NCI-H146 (cell line): ENCODE data around the gene CARD11.

Experiments
- DNase-seq: peaks from one replicate; lab custom pipeline; 2025; lab: John Stamatoyannopoulos, UW

CARD11 gene

GRCh38 chr7:3020416-3020815, 23.3 kb downstream of the CARD11 start:
- no peak for DNase-seq

DNA sequence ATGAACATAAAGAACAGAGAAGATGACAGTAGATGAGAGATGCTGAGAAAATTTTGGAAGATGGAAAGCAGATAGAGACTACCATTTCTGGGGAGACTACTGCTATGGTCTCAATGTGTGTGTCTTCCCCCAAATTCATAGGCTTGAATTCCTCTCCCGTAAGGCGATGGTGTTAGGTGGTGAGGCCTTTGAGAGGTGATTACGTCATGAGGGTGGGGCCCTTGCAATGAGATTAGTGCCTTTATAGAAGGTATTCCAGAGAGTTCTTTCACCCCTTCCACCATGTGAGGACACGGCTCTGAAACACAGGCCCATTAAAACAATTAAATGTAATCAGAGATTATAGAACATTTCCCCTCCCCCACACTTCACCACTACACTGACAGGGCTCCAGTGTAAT, 23.9 kb downstream of the CARD11 start:
- DNase-seq = no peak

DNA sequence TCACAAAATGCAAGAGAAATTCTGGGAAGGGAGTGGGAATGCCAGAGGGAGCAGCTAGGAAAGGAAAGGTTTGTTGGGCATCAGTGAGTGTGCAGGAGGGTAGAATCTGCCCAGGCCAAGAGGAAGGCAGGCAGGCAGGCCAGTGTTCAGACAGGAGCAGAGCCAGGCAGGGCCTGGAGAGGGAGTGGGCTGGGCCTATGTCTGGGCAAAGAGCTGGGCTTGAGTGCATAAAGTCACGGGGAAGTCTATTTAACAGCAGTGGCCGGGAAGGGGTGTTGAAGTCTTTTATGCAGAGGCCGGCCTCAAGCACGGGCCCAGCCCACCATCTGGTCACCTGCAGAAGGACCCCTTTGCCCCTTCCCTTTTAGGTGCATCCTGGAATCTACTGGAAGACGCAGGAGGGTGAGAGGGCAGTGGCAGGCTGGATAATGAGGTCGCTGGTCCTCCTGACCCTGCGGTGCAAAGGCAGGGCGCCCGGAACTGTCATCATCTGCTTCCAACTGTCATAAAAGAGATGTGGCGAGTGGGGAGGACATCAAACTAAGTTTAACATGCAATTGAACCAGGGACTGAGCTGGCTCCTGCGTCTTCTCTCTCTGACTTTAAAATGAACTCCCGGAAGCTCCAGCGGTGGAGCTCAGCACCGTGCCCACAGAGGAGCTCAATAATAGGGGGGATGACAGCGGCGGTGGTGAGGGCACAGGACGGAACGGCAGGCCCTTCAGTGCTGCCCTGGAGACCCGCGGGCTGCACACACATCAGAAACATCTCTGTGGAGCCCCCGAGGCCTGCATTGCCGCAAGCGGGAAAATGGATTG, 29.5 kb downstream of the CARD11 start:
- DNase-seq = no peak

GRCh38 chr7:3011211-3011852, 32.3 kb downstream of the CARD11 start:
- no peak for DNase-seq

GRCh38 chr7:3010161-3010560, 33.5 kb downstream of the CARD11 start:
- DNase-seq = no peak

DNA sequence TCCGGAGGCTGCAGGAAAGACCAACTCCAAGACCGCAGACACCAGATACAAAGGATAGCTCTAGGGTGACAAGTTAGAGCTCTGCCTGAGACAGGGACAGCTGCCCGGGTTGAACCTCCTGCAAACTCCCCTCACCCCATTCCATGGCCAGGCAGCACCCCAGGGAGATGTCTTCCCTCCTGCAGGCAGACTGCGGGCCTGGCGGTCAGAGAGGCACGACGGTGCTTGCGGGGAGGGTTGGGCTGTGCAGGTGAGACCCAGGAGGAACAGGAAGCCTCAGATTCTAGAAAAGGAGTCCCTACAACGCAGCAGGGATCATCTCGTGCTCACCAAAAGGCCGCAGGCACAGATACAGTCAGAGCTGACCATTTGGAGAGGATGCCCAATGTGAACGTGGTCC, 34.6 kb downstream of the CARD11 start:
- DNase-seq = no peak

GRCh38 chr7:3008386-3008785, 35.3 kb downstream of the CARD11 start:
- DNase-seq = no peak

DNA sequence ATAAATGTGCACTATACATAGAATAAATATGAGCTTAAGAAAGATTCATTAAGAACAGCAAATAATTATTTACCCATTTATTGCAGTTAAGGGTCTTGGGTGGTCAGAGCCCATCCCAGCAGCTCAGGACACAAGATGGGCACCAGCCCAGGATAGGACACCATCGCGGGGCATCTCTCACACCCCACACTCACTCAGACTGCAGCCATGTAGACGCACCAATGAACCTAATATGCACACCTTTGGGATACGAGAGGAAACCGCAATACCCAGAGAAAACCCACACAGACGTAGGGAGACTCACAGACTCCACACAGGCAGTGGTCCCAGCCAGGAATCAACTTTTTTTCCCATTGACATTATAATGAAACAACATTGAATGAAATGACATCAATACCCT, 36.0 kb downstream of the CARD11 start:
- DNase-seq = no peak

DNA sequence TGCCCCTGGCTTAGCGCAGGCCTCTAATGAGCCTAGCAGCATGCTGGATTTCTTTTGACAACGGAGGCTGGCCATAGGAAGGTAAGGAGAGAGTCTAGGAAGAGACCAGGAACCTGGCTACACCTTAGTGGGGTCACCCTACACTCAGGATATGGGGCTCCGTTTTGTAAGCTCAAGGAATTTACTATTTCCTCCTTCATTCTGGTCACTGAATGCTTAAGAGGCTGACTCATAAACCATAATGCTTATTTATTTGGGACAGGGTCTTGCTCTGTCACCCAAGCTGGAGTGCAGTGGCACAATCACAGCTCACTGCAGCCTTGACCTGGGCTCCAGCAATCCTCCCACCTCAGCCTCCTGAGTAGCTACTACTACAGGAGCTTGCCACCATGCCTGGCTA, 38.4 kb downstream of the CARD11 start:
- DNase-seq = no peak

GRCh38 chr7:3003936-3004335, 39.7 kb downstream of the CARD11 start:
- DNase-seq = no peak

DNA sequence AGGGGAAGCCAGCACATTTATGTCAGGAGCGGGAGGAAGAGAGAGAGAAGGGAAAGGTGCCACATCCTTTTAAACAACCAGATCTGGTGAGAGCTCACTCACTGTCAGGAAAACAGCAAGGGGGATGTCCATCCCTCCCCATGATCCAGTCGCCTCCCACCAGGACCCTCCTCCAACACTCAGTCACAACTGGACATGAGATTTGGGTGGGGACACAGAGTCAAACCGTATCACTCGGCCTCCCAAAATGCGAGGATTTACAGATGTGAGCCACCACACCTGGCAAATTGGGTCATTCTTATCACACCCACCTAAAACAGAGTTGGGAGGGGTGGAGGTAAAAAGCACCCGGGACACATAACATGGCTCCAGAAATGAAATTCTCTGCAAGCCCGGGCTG, 41.0 kb downstream of the CARD11 start:
- DNase-seq = no peak

DNA sequence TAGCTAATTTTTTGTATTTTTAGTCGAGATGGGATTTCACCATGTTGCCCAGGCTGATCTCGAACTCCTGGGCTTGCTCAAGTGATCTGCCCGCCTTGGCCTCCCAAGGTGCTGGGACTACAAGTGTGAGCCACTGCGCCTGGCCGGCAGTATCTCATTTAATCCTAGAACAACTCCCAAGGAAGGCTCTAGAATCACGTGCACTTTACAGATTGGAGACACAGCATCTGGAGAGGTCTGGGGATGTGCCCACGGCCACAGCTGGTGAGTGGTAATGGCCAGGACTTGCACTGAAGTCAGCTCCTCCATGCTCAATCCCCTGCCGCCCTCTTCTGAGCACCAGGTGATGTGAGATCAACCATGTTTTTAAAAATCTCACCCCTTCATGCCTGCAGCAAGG, 43.1 kb downstream of the CARD11 start:
- DNase-seq = no peak

DNA sequence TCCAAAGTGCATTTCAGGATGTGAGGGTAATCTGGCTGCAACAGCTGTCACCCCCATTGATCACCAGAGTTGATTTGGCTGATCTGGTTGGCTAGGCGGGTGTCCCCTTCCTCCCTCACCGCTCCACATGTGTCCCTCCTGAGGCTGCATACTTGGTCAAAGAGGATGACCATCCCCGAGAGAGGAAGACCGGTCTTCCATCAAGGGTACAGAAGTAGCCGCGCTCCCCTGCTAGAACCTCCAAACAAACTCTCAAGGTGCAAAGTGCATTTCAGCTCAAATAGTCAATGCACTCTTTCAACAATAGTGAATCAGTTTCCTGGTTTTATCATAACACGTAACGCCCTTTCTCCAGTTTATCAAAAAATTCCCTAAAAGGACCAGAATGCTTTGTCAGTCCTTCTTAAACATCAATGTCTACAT, 44.6 kb downstream of the CARD11 start:
- DNase-seq = no peak

- no peak for DNase-seq
Observed at GRCh38 chr7:2997014-2997413, 46.7 kb downstream of the CARD11 start.

GRCh38 chr7:2996141-2996540, 47.5 kb downstream of the CARD11 start:
- DNase-seq = no peak

- peak; percentile 17 for DNase-seq
Observed at GRCh38 chr7:2993868-2994267, 49.8 kb downstream of the CARD11 start.

DNA sequence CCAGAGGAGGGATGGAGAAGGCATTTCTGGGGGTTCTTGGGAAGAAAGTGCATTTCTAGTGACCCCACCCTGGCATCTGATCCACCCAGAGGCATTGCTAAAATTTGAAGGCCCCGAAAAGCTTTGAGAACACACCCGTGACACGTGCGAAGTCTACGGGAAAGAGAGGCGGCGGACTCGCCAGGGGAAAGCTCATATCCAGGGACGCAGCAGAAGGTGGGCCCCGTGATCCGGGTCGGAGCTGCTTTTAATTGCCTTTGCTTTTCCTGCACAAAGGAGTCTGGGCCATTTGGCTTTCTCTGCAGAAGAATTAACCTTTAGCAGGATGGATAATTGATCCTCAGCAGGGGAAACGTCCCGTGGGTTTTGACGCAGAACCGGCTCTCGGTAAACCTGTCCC, 50.3 kb downstream of the CARD11 start:
- no peak for DNase-seq

- no peak for DNase-seq
Observed at GRCh38 chr7:2990949-2991470, 52.7 kb downstream of the CARD11 start.

GRCh38 chr7:2986561-2986960, 57.1 kb downstream of the CARD11 start:
- no peak for DNase-seq

DNA sequence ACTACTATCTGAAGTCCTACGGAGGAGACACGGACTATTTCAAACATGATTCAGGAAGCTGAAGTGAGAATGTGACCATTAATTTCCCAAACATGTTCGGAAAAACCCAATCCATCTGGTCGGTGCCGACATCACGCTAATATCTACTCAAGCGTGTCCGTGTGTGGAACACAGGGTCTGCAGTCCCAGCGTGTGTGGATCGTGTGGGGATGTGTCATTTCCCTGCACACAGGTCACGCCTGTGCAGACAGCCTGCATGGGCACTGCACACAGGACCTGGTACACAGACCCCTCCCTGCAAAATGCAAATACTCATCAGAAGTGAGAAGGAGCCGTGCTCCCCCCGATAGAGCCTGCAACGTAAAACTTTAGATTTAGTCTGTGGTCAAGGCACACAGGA, 57.8 kb downstream of the CARD11 start:
- DNase-seq = no peak

GRCh38 chr7:2984091-2984490, 59.6 kb downstream of the CARD11 start:
- no peak for DNase-seq

DNA sequence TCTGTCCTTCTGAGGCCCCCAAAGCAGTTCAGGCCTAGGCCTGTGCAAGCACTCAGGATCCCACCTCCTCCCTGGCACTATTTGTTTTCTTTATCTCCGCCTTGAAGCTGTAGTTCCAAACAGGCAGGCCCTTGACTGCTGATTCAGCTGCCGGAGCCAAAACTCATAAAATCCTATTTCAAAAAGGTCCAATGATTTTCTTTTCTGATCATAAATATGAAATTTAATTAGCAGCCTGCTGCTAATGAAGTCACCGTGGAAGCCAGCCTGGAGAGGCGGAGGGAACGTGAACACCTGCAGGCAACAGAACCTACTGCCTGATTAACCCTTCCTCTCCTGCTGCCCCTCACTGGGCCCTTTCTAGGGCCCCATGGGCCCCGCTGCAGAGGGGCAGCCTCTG, 60.1 kb downstream of the CARD11 start:
- DNase-seq = no peak

DNA sequence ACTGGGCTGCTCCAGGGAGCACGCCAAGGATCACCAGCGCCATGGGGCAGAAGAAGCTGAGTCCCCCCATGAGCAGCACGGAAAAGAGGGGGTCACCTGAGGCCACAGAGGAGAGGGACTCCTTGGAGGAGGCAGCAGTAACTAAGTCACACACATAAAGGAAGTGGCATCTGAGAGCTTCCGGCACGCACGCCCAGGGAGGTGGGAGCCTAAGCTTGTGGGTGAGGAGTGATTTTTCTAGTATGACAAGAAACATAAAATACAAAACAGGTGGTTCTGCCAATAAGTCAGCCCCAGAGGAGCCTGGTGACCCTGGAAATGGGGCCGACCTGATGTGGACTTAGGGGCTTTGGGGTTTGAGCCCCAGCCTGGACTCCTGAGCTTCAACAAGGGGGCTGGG, 60.8 kb downstream of the CARD11 start:
- DNase-seq = no peak

DNA sequence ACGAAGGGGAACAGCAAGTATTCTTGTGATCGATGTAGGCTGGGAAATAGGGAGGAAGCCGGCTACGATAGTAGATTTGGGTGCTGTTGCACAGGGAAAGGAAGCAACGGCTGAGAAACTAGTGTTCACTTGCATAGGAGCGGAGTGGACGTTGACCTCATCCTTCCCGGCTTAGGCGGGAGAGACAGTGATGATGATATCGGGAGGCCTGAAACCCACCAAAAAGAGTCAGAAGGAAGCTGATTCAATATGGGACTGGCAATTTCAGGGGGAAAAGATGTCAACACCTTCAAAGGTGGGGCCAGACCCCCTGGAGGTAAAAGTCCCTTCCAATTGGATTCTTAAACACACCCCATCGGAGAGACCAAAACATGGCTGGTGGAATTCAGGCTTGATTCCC, 61.3 kb downstream of the CARD11 start:
- DNase-seq = no peak
